HG03432 (cell line): ENCODE results near the gene TMC3.

Experiments used
- ATAC-seq: cut with Tn5 transposase; IDR thresholded peaks from one replicate; pipeline ENCODE4 v1.9.1; 2021; ENCODE audit warnings: mild to moderate bottlenecking, moderate library complexity; ENCODE audit not compliant: unreplicated experiment

TMC3 gene

DNA sequence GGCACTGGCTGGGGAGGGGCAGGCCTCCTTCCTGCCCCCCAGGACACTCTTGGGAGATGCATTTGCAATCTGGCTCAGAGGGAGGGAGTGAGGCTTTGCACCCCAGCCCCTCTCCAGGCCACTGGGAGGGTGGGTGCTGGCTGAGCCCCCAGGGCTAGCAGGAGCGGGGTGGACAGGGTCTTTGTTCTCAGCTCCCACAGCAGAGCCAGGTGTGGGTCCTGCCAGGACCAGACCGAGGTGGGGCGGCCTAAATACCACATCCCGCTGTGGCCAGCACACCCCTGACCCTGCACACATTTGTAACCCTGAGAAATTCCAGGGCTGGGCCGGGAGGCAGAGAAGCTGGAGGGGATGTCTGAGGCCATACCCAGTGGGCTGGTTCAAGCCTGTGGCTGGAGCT is 91.1 kb downstream of the TMC3 start:
- ATAC-seq = no peak

DNA sequence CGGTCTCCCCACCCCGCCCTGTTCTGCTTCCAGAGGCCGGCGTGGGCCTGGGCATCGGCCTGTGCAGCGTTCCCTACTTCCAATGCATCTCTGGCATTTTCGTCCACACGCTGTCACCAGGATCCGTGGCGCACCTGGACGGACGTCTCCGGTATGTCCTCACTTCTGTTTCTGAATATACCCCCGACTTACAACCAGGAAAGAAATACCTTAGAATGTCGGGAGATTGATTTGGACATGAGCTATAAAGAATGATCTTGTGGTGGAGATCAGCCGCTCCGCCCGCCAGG is 91.5 kb downstream of the TMC3 start:
- no peak for ATAC-seq

DNA sequence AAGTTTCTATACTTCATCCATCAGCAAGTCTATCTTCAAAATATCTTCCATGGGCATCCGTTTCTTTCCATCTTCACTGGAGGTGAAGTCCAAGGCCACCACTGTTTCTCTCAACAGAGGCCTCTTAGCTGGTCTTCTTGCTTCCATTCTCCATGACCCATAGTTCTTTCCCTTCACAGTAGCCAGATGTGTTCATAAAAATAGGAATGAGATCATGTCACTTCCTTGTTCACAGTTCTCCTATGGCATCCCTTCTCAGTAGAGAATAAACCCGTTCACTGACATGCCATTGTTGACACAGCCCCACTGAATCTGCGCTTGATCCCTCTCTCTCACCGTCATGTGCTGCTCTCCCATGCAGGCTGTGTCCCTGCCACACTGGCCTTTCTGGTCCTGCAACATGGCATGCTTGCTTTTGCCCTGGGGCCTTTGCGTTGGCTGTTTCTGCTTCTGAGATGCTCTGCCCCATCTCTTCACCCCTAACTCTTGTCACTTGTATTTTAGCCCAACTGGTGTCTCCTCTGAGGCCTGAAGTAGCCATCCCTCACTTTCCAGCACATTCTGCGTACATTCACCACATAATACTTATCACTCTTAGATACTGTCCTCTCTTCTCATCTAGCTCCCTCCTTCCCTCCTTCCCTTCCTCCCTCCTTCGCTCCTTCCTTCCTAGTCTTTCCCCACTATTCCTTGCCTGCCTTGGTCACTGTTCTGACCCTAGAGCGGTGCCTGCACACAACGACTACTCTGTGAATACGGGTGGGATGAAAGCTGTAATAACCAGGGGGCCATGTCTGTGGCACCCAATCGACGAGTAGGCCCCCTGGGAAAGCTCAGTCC is 92.0 kb downstream of the TMC3 start:
- ATAC-seq = no peak

DNA sequence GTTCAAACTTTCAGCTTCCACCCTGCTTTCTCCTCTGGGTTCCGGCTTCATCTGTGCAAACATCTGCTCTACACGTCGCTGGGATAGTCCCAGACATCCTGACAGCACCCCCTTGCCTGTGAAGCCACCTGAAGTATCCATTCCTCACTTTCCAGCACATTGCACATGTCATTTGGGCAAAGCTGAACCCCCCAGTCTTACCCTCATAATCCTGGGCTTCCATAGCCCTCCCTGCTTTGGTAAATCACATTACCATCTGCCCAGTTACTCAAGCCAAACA is 92.6 kb downstream of the TMC3 start:
- ATAC-seq = no peak
